ENCODE measurements around the gene RFLNA.
A peak's percentile ranks its signal among the peaks of the same experiment; 100 is the strongest.

The RFLNA gene

GRCh38 chr12:124294780-124295341 is at the start of gene RFLNA:
Gene RFLNA, plus strand, starts transcription at chr12:124295093. Its CDS starts 337 bp downstream, at chr12:124295430.
- DNase-seq = no peak

- DNase-seq = no peak
These were observed 47.6 kb upstream of the RFLNA start for GRCh38 chr12:124247331-124247730.

- DNase-seq = no peak
These were observed 45.7 kb upstream of the RFLNA start for GRCh38 chr12:124248941-124249825.

GRCh38 chr12:124251186-124251585 is 43.7 kb upstream of the RFLNA start:
- DNase-seq = no peak

- no peak for DNase-seq
These were observed 41.9 kb upstream of the RFLNA start for GRCh38 chr12:124252964-124253363.

- DNase-seq = no peak
These were observed 40.8 kb upstream of the RFLNA start for GRCh38 chr12:124254126-124254525.

- no peak for DNase-seq
These were observed 35.5 kb upstream of the RFLNA start for GRCh38 chr12:124259154-124260066.

GRCh38 chr12:124261885-124262284 is 33.0 kb upstream of the RFLNA start:
- no peak for DNase-seq

GRCh38 chr12:124264089-124264795 is 30.7 kb upstream of the RFLNA start:
- DNase-seq = no peak

- DNase-seq = no peak
These were observed 30.0 kb upstream of the RFLNA start for GRCh38 chr12:124264879-124265278.

GRCh38 chr12:124267205-124267778 is 27.6 kb upstream of the RFLNA start:
- DNase-seq = no peak

GRCh38 chr12:124270671-124271070 is 24.2 kb upstream of the RFLNA start:
- DNase-seq = no peak

- peak; percentile 38 for DNase-seq
These were observed 21.3 kb upstream of the RFLNA start for GRCh38 chr12:124273630-124274029.

GRCh38 chr12:124276337-124276736 is 18.6 kb upstream of the RFLNA start:
- no peak for DNase-seq

GRCh38 chr12:124277394-124278241 is 17.3 kb upstream of the RFLNA start:
- DNase-seq = peak; percentile 25

GRCh38 chr12:124278389-124279101 is 16.3 kb upstream of the RFLNA start:
- DNase-seq = no peak

GRCh38 chr12:124279315-124279714 is 15.6 kb upstream of the RFLNA start:
- DNase-seq = no peak

- no peak for DNase-seq
These were observed 15.0 kb upstream of the RFLNA start for GRCh38 chr12:124279846-124280360.

GRCh38 chr12:124281309-124281708 is 13.6 kb upstream of the RFLNA start:
- no peak for DNase-seq

- DNase-seq = no peak
These were observed 12.6 kb upstream of the RFLNA start for GRCh38 chr12:124282287-124282686.
